Liver (tissue), 9 donors: ENCODE measurements around the gene CDCA8. TPM values are rescaled to one million over a fixed set of nuclear protein-coding genes. Genes with fewer than 3 reads are reported as not detected.
A peak's percentile ranks its signal among the peaks of the same experiment; 100 is the strongest.
"Not testable (repeated sequence)": the region's sequence is repeated elsewhere in the genome, so short reads cannot be mapped to it uniquely, and the experiment has no call there.

ENCODE experiments used
- DNase-seq: peaks from one replicate; pipeline ENCODE4 v3.0.0-alpha.2; 2017; ENCODE audit warnings: low spot score
- H3K27ac ChIP-seq, 2 donors: one replicate each; pipeline ENCODE4 v1.7.0; 2013; ENCODE audit warnings: inconsistent platforms in 2 of 2, low read length in 2 of 2, control low read depth in 1 of 2, low read depth in 1 of 2, mild to moderate bottlenecking in 1 of 2
- H3K27me3 ChIP-seq, 4 donors: one replicate each; pipeline versions ENCODE4 v1.6.1 to v1.7.0; 2013; ENCODE audit warnings: low read length in 3 of 4, inconsistent platforms in 1 of 4, mild to moderate bottlenecking in 1 of 4, moderate library complexity in 1 of 4; ENCODE audit not compliant: control insufficient read depth in 4 of 4, insufficient read depth in 4 of 4
- H3K36me3 ChIP-seq, 4 donors: one replicate each; pipeline versions ENCODE4 v1.6.1 to v1.7.0; 2013; ENCODE audit warnings: low read length in 3 of 4, mild to moderate bottlenecking in 3 of 4, low read depth in 1 of 4, moderate library complexity in 1 of 4; ENCODE audit not compliant: control insufficient read depth in 4 of 4, insufficient read depth in 3 of 4
- H3K4me1 ChIP-seq, 4 donors: one replicate each; pipeline versions ENCODE4 v1.6.1 to v1.7.0; 2013; ENCODE audit warnings: low read length in 3 of 4, mild to moderate bottlenecking in 3 of 4, moderate library complexity in 1 of 4; ENCODE audit not compliant: control insufficient read depth in 4 of 4, insufficient read depth in 4 of 4
- H3K4me3 ChIP-seq, 3 donors: one replicate each; pipeline versions ENCODE4 v1.6.1 to v1.7.0; 2013; ENCODE audit warnings: low read length in 3 of 3, control low read depth in 1 of 3, low read depth in 1 of 3, mild to moderate bottlenecking in 1 of 3
- H3K9ac ChIP-seq, 2 donors: one replicate each; pipeline ENCODE4 v1.7.0; 2013; ENCODE audit warnings: low read length in 2 of 2, mild to moderate bottlenecking in 2 of 2, moderate library complexity in 2 of 2, control low read depth in 1 of 2, low read depth in 1 of 2
- H3K9me3 ChIP-seq, 4 donors: one replicate each; pipeline versions ENCODE4 v1.6.1 to v1.7.0; 2013; ENCODE audit warnings: low read length in 3 of 4; ENCODE audit not compliant: control insufficient read depth in 4 of 4
- ATF3 ChIP-seq: IDR thresholded peaks from 2 replicates; pipeline ENCODE4 v1.6.1; 2016; ENCODE audit warnings: antibody characterized with exemption
- CTCF ChIP-seq: fragments of 150-350 bp; IDR thresholded peaks from 2 replicates; pipeline ENCODE4 v1.5.1; 2017; ENCODE audit warnings: improper control_type of control experiment, low read depth, low read length; ENCODE audit not compliant: missing input control
- EGR1 ChIP-seq, 2 donors: IDR thresholded peaks; 2 replicates each; pipeline ENCODE4 v1.6.1; 2016 to 2018; ENCODE audit warnings: antibody characterized with exemption in 2 of 2, low read depth in 2 of 2
- FOXA1 ChIP-seq: IDR thresholded peaks from 2 replicates; pipeline ENCODE4 v1.6.1; 2016; ENCODE audit warnings: antibody characterized with exemption
- FOXA2 ChIP-seq: IDR thresholded peaks from 2 replicates; pipeline ENCODE4 v1.6.1; 2016; ENCODE audit warnings: antibody characterized with exemption
- GABPA ChIP-seq, 2 donors: IDR thresholded peaks in 1 of 2; conservative IDR thresholded peaks in 1 of 2; 2 replicates each; pipeline ENCODE4 v1.6.1; 2016; ENCODE audit warnings: antibody characterized with exemption in 2 of 2, mild to moderate bottlenecking in 1 of 2, moderate library complexity in 1 of 2
- HNF4A ChIP-seq, 2 donors: conservative IDR thresholded peaks; 2 replicates each; pipeline ENCODE4 v1.6.1; 2016; ENCODE audit warnings: antibody characterized with exemption in 2 of 2, mild to moderate bottlenecking in 2 of 2
- HNF4G ChIP-seq: IDR thresholded peaks from 2 replicates; pipeline ENCODE4 v1.6.1; 2016; ENCODE audit warnings: antibody characterized with exemption
- NR2F2 ChIP-seq: IDR thresholded peaks from 2 replicates; pipeline ENCODE4 v1.6.1; 2016; ENCODE audit warnings: antibody characterized with exemption
- RAD21 ChIP-seq, 2 donors: IDR thresholded peaks; 2 replicates each; pipeline ENCODE4 v1.6.1; 2016; ENCODE audit warnings: antibody characterized with exemption in 2 of 2, mild to moderate bottlenecking in 2 of 2
- REST ChIP-seq: IDR thresholded peaks from 2 replicates; pipeline ENCODE4 v1.6.1; 2016; ENCODE audit warnings: antibody characterized with exemption, mild to moderate bottlenecking
- RXRA ChIP-seq, 2 donors: IDR thresholded peaks; 2 replicates each; pipeline ENCODE4 v1.6.1; 2017 to 2018; ENCODE audit warnings: antibody characterized with exemption in 2 of 2, mild to moderate bottlenecking in 1 of 2
- TAF1 ChIP-seq: conservative IDR thresholded peaks from 2 replicates; pipeline ENCODE4 v1.6.1; 2016; ENCODE audit warnings: antibody characterized with exemption, mild to moderate bottlenecking
- YY1 ChIP-seq: IDR thresholded peaks from 2 replicates; pipeline ENCODE4 v1.6.1; 2016; ENCODE audit warnings: antibody characterized with exemption, mild to moderate bottlenecking
- ZBTB33 ChIP-seq: IDR thresholded peaks from 2 replicates; pipeline ENCODE4 v1.6.1; 2016; ENCODE audit warnings: antibody characterized with exemption
- WGBS: extraction: QIAGEN DNeasy Blood & Tissue Kit; methylation state at CpG from one replicate; pipeline ENCODE4 v1.1.7; 2013; 5-methylcytosine and 5-hydroxymethylcytosine counted together
- polyA plus RNA-seq, 2 donors: library from polyadenylated mRNA; stranded (reverse) in 1 of 2; unstranded in 1 of 2; fragments of 200-250 nt in 1 of 2; fragments of >200 nt in 1 of 2; fragmentation: Nextera tagmentation in 1 of 2; extraction: Ambion mirVana in 1 of 2; gene quantifications; one replicate each; pipeline versions ENCODE4 v1.2.1 to v1.2.3, GENCODE V29; 2013 to 2015
- total RNA-seq, 2 donors: library from RNA; depleted of rRNA; stranded (reverse); fragments of >200 nt; gene quantifications; one replicate each; pipeline ENCODE4 v1.2.3, GENCODE V29; 2014
- donor health status: healthy.
- donor health status: healthy.
- donor health status: healthy.
- donor health status: healthy.
- donor health status: healthy.

Gene CDCA8
- total and polyA plus RNA-seq, 4 donors = 0.25 to 16.5 (median 1.4) TPM

- no peak for TF ChIP-seq NR2F2
These were observed 11.4 kb upstream of the CDCA8 start (continued) for GRCh38 chr1:37680933-37681332.

GRCh38 chr1:37682334-37682987 lies 9.9 kb upstream of the CDCA8 start:
- WGBS = 80% methylated on average over 5 of the region's 5 CpGs
- no peak for TF ChIP-seq TAF1
- peak; percentile 81 for TF ChIP-seq CTCF
- TF ChIP-seq RAD21 (IDR thresholded peaks at IDR 0.05) = peak; percentile 87 to 94
- Histone ChIP-seq H3K27me3 (no peaks in the 10 kb centered on the region), H3K4me3 (no peak overlapping the region), H3K4me1 (no peaks in the 10 kb centered on the region), H3K27ac (no peak overlapping the region), H3K36me3 (peaks cover 6 to 48% (median 17%) of the 10 kb centered on the region in 4 donors), H3K9me3 (no peaks in the 10 kb centered on the region), H3K9ac (no peak overlapping the region)
- DNase-seq = peak; percentile 84

- H3K27me3 ChIP-seq, DNase-seq, H3K27ac ChIP-seq, H3K4me1 ChIP-seq, H3K9me3 ChIP-seq, H3K9ac ChIP-seq, H3K4me3 ChIP-seq: not testable (repeated sequence)
- WGBS = 92% methylated on average over 9 of the region's 9 CpGs
- H3K36me3 ChIP-seq = peaks cover 6 to 51% (median 18%) of the 10 kb centered on the region in 4 donors
These were observed 8.1 kb upstream of the CDCA8 start for GRCh38 chr1:37684182-37684581.

GRCh38 chr1:37685722-37686121 lies 6.6 kb upstream of the CDCA8 start:
- Histone ChIP-seq H3K9ac (no peak overlapping the region), H3K9me3 (no peaks in the 10 kb centered on the region), H3K27ac (no peak overlapping the region), H3K36me3 (peaks cover 6 to 51% (median 18%) of the 10 kb centered on the region in 4 donors), H3K27me3 (no peaks in the 10 kb centered on the region), H3K4me1 (peaks cover 4 to 16% (median 12%) of the 10 kb centered on the region in 4 donors), H3K4me3 (no peak overlapping the region)
- no peak for DNase-seq
- 97% methylated on average over 3 of the region's 3 CpGs for WGBS
- TF ChIP-seq ATF3 (no peak), FOXA2 (no peak), GABPA (IDR thresholded peaks at IDR 0.05 in 1 of 2, conservative IDR thresholded peaks at IDR 0.05 in 1 of 2) (no peak), ZBTB33 (no peak), TAF1 (no peak), RXRA (IDR thresholded peaks at IDR 0.05) (no peak), RAD21 (IDR thresholded peaks at IDR 0.05) (no peak), YY1 (no peak), EGR1 (IDR thresholded peaks at IDR 0.05; ENCODE audit: low read depth in 2 of 2) (no peak), CTCF (no peak), NR2F2 (no peak), FOXA1 (no peak), HNF4A (conservative IDR thresholded peaks at IDR 0.05) (no peak), REST (no peak), HNF4G (no peak)
